Hepatocyte (in vitro differentiated cells): Measurements from ENCODE around the gene GORASP1. TPM values are rescaled to one million over a fixed set of nuclear protein-coding genes. Genes with fewer than 3 reads are reported as not detected.
A peak's percentile ranks its signal among the peaks of the same experiment; 100 is the strongest.

Experiments
- DNase-seq: peaks from one replicate; pipeline ENCODE4 v3.0.0-alpha.2; 2016; ENCODE audit warnings: low spot score
- H2AFZ ChIP-seq: fragments of 200-600 bp; sonication (generic); 2 replicates; pipeline ENCODE4 v1.6.0; 2016; ENCODE audit warnings: antibody characterized with exemption, mild to moderate bottlenecking
- H3K27ac ChIP-seq: fragments of 200-600 bp; sonication (generic); 2 replicates; pipeline ENCODE4 v1.5.1; 2016; ENCODE audit warnings: mild to moderate bottlenecking
- H3K27me3 ChIP-seq: fragments of 200-600 bp; sonication (generic); 2 replicates; pipeline ENCODE4 v1.6.1; 2016
- H3K36me3 ChIP-seq: fragments of 200-600 bp; sonication (generic); replicated peaks from 2 replicates; pipeline ENCODE4 v1.5.1; 2016; ENCODE audit warnings: low read depth; ENCODE audit not compliant: insufficient read depth
- H3K4me1 ChIP-seq: fragments of 200-600 bp; sonication (generic); 2 replicates; pipeline ENCODE4 v1.5.1; 2016; ENCODE audit warnings: mild to moderate bottlenecking, moderate library complexity; ENCODE audit not compliant: insufficient read depth
- H3K4me2 ChIP-seq: fragments of 200-600 bp; sonication (generic); 2 replicates; pipeline ENCODE4 v1.6.0; 2016
- H3K4me3 ChIP-seq: fragments of 200-600 bp; sonication (generic); 2 replicates; pipeline ENCODE4 v1.5.1; 2016; ENCODE audit warnings: mild to moderate bottlenecking
- H3K79me2 ChIP-seq: fragments of 200-600 bp; sonication (generic); 2 replicates; pipeline ENCODE4 v1.6.0; 2017; ENCODE audit warnings: mild to moderate bottlenecking
- H3K9me2 ChIP-seq: fragments of 200-600 bp; sonication (generic); replicated peaks from 2 replicates; pipeline ENCODE4 v1.6.0; 2017; ENCODE audit warnings: mild to moderate bottlenecking; ENCODE audit not compliant: insufficient read depth
- H3K9me3 ChIP-seq: fragments of 200-600 bp; sonication (generic); 2 replicates; pipeline ENCODE4 v1.5.1; 2016; ENCODE audit warnings: low read depth, mild to moderate bottlenecking
- H4K20me1 ChIP-seq: fragments of 200-600 bp; sonication (generic); 2 replicates; pipeline ENCODE4 v1.6.0; 2016; ENCODE audit warnings: mild to moderate bottlenecking; ENCODE audit not compliant: insufficient read depth, poor library complexity, severe bottlenecking
- EZH2 ChIP-seq: fragments of 200-600 bp; sonication (generic); IDR thresholded peaks from 2 replicates; pipeline ENCODE4 v1.6.1; 2016; ENCODE audit warnings: antibody characterized with exemption, mild to moderate bottlenecking, borderline replicate concordance
- EZH2phosphoT487 ChIP-seq: fragments of 200-600 bp; sonication (generic); IDR thresholded peaks from one replicate; pipeline ENCODE4 v1.6.1; 2018; ENCODE audit warnings: antibody characterized with exemption, mild to moderate bottlenecking, low read depth, moderate library complexity; ENCODE audit not compliant: unreplicated experiment, severe bottlenecking
- WGBS: methylation state at CpG from one replicate; pipeline ENCODE4 v1.1.6; 2016; ENCODE audit warnings: low lambda C conversion rate; ENCODE audit errors: missing lambda C conversion rate; 5-methylcytosine and 5-hydroxymethylcytosine counted together
- polyA plus RNA-seq: library from polyadenylated mRNA; unstranded; fragments of >200 nt; fragmentation: Nextera tagmentation; extraction: Ambion mirVana; gene quantifications from 2 replicates; pipeline ENCODE4 v1.2.1, GENCODE V29; 2016
- total RNA-seq: library from RNA; depleted of rRNA; stranded (reverse); fragments of >200 nt; gene quantifications from 2 replicates; pipeline ENCODE4 v1.2.3, GENCODE V29; 2014
- TF ChIP-seq, protein P1 (sequence below): fragments of 200-600 bp; sonication (generic); IDR thresholded peaks from 2 replicates; pipeline ENCODE4 v1.5.1; 2016; ENCODE audit warnings: antibody characterized with exemption, mild to moderate bottlenecking; ENCODE audit not compliant: poor library complexity

GORASP1 gene
- total and polyA plus RNA-seq, 2 experiments from 2014 or later = 48.6 to 49.0 TPM

- peaks cover 13% of the 10 kb centered on the region for H4K20me1 ChIP-seq
- TF ChIP-seq EZH2 (no peak), EZH2phosphoT487 (no peak)
- TF ChIP-seq, protein P1, sequence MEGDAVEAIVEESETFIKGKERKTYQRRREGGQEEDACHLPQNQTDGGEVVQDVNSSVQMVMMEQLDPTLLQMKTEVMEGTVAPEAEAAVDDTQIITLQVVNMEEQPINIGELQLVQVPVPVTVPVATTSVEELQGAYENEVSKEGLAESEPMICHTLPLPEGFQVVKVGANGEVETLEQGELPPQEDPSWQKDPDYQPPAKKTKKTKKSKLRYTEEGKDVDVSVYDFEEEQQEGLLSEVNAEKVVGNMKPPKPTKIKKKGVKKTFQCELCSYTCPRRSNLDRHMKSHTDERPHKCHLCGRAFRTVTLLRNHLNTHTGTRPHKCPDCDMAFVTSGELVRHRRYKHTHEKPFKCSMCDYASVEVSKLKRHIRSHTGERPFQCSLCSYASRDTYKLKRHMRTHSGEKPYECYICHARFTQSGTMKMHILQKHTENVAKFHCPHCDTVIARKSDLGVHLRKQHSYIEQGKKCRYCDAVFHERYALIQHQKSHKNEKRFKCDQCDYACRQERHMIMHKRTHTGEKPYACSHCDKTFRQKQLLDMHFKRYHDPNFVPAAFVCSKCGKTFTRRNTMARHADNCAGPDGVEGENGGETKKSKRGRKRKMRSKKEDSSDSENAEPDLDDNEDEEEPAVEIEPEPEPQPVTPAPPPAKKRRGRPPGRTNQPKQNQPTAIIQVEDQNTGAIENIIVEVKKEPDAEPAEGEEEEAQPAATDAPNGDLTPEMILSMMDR = no peak
- no peak overlapping the region for H3K4me3 ChIP-seq
- H3K27ac ChIP-seq = no peak overlapping the region
- WGBS = 61% methylated on average over 2 of the region's 2 CpGs
- H3K9me2 ChIP-seq = no peaks in the 10 kb centered on the region
- H3K9me3 ChIP-seq = no peaks in the 10 kb centered on the region
- H3K4me1 ChIP-seq = peaks cover 11% of the 10 kb centered on the region
- no peak overlapping the region for H2AFZ ChIP-seq
- peaks cover 19% of the 10 kb centered on the region for H3K79me2 ChIP-seq
- no peaks in the 10 kb centered on the region for H3K27me3 ChIP-seq
- no peaks in the 10 kb centered on the region for H3K36me3 ChIP-seq
- DNase-seq = no peak
- no peak overlapping the region for H3K4me2 ChIP-seq
Measured at GRCh38 chr3:39110041-39110639, 2.7 kb upstream of the GORASP1 start.

GRCh38 chr3:39109086-39109485, 1.7 kb upstream of the GORASP1 start:
- Histone ChIP-seq H3K27me3 (no peaks in the 10 kb centered on the region), H3K36me3 (no peaks in the 10 kb centered on the region), H2AFZ (no peak overlapping the region), H3K27ac (no peak overlapping the region), H3K4me1 (peaks cover 11% of the 10 kb centered on the region), H4K20me1 (peaks cover 23% of the 10 kb centered on the region), H3K4me3 (no peak overlapping the region), H3K4me2 (no peak overlapping the region), H3K9me2 (no peaks in the 10 kb centered on the region), H3K79me2 (peaks cover 29% of the 10 kb centered on the region), H3K9me3 (no peaks in the 10 kb centered on the region)
- no peak for DNase-seq
- TF ChIP-seq EZH2phosphoT487 = no peak
- TF ChIP-seq, protein P1 = no peak
- TF ChIP-seq EZH2 = no peak
- 77% methylated on average over 5 of the region's 5 CpGs for WGBS

- H3K4me2 ChIP-seq = peak overlapping the region; percentile 91
- H3K9me3 ChIP-seq = no peaks in the 10 kb centered on the region
- H3K27ac ChIP-seq = peak overlapping the region; percentile 98
- H3K9me2 ChIP-seq = no peaks in the 10 kb centered on the region
- TF ChIP-seq EZH2phosphoT487 (no peak), EZH2 (no peak)
- TF ChIP-seq, protein P1 = no peak
- WGBS = 48% methylated on average over 2 of the region's 2 CpGs
- no peak for DNase-seq
- no peak overlapping the region for H3K4me3 ChIP-seq
- peaks cover 11% of the 10 kb centered on the region for H3K4me1 ChIP-seq
- peaks cover 31% of the 10 kb centered on the region for H4K20me1 ChIP-seq
- no peaks in the 10 kb centered on the region for H3K36me3 ChIP-seq
- H2AFZ ChIP-seq = peak overlapping the region; percentile 96
- no peaks in the 10 kb centered on the region for H3K27me3 ChIP-seq
- peaks cover 37% of the 10 kb centered on the region for H3K79me2 ChIP-seq
Measured at GRCh38 chr3:39108200-39108710, 828 bp upstream of the GORASP1 start.
